IPS-18a (cell line): ENCODE measurements around the gene SH3PXD2B.
"Not testable (repeated sequence)": the region's sequence is repeated elsewhere in the genome, so short reads cannot be mapped to it uniquely, and the experiment has no call there.

ENCODE experiments used
- H3K27ac ChIP-seq: one replicate; pipeline ENCODE4 v1.5.1; 2013; ENCODE audit warnings: low read length
- H3K27me3 ChIP-seq: one replicate; pipeline ENCODE4 v1.6.1; 2013; ENCODE audit warnings: mild to moderate bottlenecking, low read length; ENCODE audit not compliant: control insufficient read depth, insufficient read depth
- H3K36me3 ChIP-seq: one replicate; pipeline ENCODE4 v1.6.1; 2013; ENCODE audit warnings: low read depth, low read length; ENCODE audit not compliant: control insufficient read depth
- H3K4me1 ChIP-seq: one replicate; pipeline ENCODE4 v1.6.1; 2013; ENCODE audit warnings: low read depth, low read length; ENCODE audit not compliant: control insufficient read depth
- H3K4me3 ChIP-seq: one replicate; pipeline ENCODE4 v1.5.1; 2013; ENCODE audit warnings: low read length
- H3K9ac ChIP-seq: one replicate; pipeline ENCODE4 v1.6.1; 2013; ENCODE audit warnings: mild to moderate bottlenecking, low read length, moderate library complexity
- H3K9me3 ChIP-seq: one replicate; pipeline ENCODE4 v1.6.1; 2013; ENCODE audit warnings: low read depth, low read length; ENCODE audit not compliant: control insufficient read depth

Gene SH3PXD2B

DNA sequence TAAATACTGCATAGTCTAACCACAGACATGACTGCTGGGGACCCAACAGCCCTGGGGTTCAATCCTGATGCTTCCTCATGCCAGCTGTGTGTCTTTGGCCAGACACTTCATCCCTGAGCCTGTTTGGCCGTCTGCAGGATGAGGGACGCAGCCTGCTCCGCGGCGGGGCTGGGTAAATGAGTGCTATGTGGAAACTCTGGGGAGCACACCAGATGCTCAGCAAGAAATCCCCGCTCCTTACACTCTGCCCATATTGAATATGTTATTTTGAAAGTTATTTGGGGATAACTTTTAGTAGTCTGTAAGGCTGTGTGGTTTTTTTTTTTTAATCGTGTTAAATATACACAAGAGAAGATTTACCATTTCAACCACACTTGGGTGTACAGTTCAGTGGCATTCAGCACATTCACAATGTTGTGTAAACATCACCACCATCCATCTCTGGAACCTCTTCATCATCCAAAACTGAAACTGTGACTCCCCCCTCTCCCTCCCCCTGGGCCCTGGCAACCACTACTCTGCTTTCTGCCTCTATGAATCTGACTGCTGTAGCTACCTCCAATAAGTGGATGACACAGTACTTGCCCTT is 42.7 kb downstream of the SH3PXD2B start:
- Histone ChIP-seq H3K4me3 (no peak overlapping the region), H3K27me3 (no peaks in the 10 kb centered on the region), H3K4me1 (no peaks in the 10 kb centered on the region), H3K9me3 (no peaks in the 10 kb centered on the region), H3K27ac (no peak overlapping the region), H3K36me3 (peaks cover 7% of the 10 kb centered on the region), H3K9ac (no peak overlapping the region)

GRCh38 chr5:172410662-172411483 is 43.5 kb downstream of the SH3PXD2B start:
- no peak overlapping the region for H3K9ac ChIP-seq

DNA sequence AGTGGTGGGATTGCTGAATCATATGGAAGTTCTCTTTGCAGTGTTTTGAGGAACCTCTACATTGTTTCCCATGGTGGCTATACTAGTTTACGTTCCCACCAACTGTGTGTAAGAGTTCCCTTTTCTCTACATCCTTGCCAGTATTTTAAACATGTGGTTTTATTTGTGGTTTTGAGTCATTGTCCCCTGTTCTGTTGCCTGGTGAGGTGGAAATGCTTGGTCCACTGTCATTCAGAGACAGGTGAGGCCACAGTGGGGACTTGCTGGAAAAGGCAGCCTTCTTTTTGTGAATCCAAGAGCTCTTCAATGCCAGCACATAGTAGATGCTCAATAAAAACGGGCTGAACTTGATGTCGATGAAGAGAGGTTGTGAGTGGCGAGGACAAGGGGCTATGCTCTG is 44.2 kb downstream of the SH3PXD2B start:
- H3K27me3 ChIP-seq, result no peaks in the 10 kb centered on the region
- no peak overlapping the region for H3K4me3 ChIP-seq
- H3K36me3 ChIP-seq, result peaks cover 17% of the 10 kb centered on the region
- H3K9ac ChIP-seq, result no peak overlapping the region
- H3K9me3 ChIP-seq, result no peaks in the 10 kb centered on the region
- no peak overlapping the region for H3K27ac ChIP-seq
- no peaks in the 10 kb centered on the region for H3K4me1 ChIP-seq

More at GRCh38 chr5:172410662-172411483, 43.5 kb downstream of the SH3PXD2B start:
- H3K4me1 ChIP-seq, result no peaks in the 10 kb centered on the region
- H3K36me3 ChIP-seq, result peaks cover 13% of the 10 kb centered on the region
- no peak overlapping the region for H3K4me3 ChIP-seq
- H3K27ac ChIP-seq, result no peak overlapping the region
- no peaks in the 10 kb centered on the region for H3K9me3 ChIP-seq
- no peaks in the 10 kb centered on the region for H3K27me3 ChIP-seq

DNA sequence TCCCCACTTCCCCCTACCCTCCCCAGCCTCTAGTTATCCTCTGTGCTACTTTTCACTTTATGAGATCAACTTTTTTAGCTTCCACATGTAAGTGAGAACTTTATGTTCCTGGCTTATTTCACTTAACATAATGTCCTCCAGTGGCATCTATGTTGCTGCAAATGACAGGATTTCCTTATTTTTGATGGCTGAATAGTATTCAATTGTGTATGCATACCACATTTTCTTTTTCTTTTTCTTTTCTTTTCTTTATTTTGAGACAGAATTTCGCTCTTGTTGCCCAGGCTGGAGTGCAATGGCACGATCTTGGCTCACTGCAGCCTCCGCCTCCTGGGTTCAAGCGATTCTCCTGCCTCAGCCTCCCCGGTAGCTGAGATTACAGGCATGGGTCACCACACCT is 44.8 kb downstream of the SH3PXD2B start:
- not testable (repeated sequence) for H3K9ac ChIP-seq, H3K27ac ChIP-seq, H3K4me1 ChIP-seq, H3K27me3 ChIP-seq, H3K4me3 ChIP-seq, H3K9me3 ChIP-seq
- H3K36me3 ChIP-seq, result peaks cover 14% of the 10 kb centered on the region

DNA sequence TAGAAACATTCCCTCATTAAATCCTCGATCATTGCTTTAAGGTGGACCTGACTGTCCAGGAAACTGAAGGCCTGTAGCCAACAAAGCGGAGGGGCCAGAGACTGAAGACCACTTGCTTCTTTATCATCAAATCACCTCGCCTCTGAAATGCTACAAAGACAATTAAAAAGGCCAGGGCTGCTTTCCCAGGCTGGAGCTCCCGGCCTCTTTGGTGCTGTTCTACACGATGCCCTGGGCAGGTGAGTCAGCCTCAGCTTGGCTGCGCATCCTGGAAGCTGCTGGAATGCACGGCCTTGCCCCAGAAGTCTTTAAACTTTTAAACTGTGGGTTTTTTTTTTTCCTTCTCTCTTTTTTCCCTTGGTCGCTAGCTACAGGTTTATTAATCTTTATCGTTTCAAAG is 46.5 kb downstream of the SH3PXD2B start:
- H3K4me3 ChIP-seq, result no peak overlapping the region
- no peak overlapping the region for H3K27ac ChIP-seq
- no peaks in the 10 kb centered on the region for H3K9me3 ChIP-seq
- no peak overlapping the region for H3K9ac ChIP-seq
- H3K27me3 ChIP-seq, result no peaks in the 10 kb centered on the region
- peaks cover 14% of the 10 kb centered on the region for H3K36me3 ChIP-seq
- peaks cover 11% of the 10 kb centered on the region for H3K4me1 ChIP-seq

GRCh38 chr5:172407241-172407691 is 47.1 kb downstream of the SH3PXD2B start:
- Histone ChIP-seq H3K9ac (no peak overlapping the region), H3K27ac (no peak overlapping the region), H3K9me3 (no peaks in the 10 kb centered on the region), H3K4me1 (peaks cover 14% of the 10 kb centered on the region), H3K27me3 (no peaks in the 10 kb centered on the region), H3K36me3 (peaks cover 14% of the 10 kb centered on the region), H3K4me3 (no peak overlapping the region)

DNA sequence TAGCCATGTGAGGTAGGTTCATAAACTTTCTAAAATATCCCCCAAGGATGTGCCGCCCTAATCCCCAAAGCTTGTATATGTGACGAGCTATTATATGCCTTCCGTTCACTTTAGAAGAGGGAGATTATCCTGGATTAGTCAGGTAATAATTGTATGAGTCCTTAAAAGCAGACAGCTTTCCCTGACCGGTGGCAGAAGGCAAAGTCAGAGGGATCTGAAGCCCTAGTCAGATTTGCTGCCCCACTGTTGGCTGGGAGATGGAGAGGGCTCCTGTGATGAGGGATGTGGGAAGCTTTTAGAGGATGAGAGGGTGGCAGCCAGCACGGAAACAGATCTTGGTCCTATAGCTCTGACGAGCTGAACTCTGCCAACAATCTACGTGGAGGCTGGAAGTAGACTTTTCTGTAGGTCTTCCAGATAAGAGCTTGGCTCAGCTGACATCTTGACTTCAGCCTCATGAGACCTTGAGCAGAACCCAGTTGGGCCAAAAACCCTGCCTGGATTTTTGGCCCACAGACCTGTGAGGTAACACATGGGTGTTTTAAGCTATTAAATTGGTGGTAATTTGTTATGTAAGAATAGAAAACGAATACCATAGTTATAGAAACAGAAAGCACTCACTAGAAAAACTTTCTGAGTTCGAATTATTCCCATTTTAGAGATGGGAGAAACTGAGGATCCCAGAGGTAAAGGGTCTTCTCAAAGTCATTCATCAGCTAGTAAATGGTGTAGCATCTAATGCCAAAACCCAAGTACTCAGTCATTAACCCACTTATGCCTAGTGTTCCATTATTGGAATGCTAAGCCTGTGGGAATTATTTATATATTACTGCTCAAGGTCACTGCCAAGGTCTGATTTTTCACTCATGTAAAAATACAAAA is 48.9 kb downstream of the SH3PXD2B start:
- H3K9ac ChIP-seq, result no peak overlapping the region
- no peak overlapping the region for H3K4me3 ChIP-seq
- no peaks in the 10 kb centered on the region for H3K27me3 ChIP-seq
- H3K4me1 ChIP-seq, result peaks cover 25% of the 10 kb centered on the region
- H3K36me3 ChIP-seq, result peaks cover 14% of the 10 kb centered on the region
- no peaks in the 10 kb centered on the region for H3K9me3 ChIP-seq
- no peak overlapping the region for H3K27ac ChIP-seq

DNA sequence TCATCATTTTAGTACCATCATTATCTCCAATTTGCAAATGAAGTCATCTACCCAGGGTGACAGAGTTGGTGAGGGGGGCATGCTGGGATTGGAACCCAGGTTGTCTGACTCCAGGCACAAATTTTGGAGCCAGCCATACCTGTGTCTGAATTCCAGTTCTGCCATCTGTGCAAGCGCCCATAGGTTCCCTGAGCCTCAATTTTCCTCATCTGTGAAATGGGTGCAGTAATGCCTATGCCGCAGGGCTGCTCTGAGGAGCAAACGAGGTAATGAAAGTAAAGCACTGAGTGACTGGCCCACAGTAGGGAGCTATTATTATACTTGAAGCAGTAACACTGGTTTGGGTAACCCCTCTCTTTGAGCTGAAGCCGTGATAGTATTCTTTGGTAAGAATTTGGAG is 49.6 kb downstream of the SH3PXD2B start:
- Histone ChIP-seq H3K36me3 (peaks cover 14% of the 10 kb centered on the region), H3K4me1 (peaks cover 32% of the 10 kb centered on the region), H3K4me3 (no peak overlapping the region), H3K9me3 (no peaks in the 10 kb centered on the region), H3K9ac (no peak overlapping the region), H3K27me3 (no peaks in the 10 kb centered on the region), H3K27ac (no peak overlapping the region)

GRCh38 chr5:172403817-172404216 is 50.5 kb downstream of the SH3PXD2B start:
- Histone ChIP-seq H3K4me3 (no peak overlapping the region), H3K36me3 (peaks cover 14% of the 10 kb centered on the region), H3K4me1 (peaks cover 41% of the 10 kb centered on the region), H3K9ac (no peak overlapping the region), H3K27ac (peak overlapping the region; percentile 36), H3K9me3 (no peaks in the 10 kb centered on the region), H3K27me3 (no peaks in the 10 kb centered on the region)

DNA sequence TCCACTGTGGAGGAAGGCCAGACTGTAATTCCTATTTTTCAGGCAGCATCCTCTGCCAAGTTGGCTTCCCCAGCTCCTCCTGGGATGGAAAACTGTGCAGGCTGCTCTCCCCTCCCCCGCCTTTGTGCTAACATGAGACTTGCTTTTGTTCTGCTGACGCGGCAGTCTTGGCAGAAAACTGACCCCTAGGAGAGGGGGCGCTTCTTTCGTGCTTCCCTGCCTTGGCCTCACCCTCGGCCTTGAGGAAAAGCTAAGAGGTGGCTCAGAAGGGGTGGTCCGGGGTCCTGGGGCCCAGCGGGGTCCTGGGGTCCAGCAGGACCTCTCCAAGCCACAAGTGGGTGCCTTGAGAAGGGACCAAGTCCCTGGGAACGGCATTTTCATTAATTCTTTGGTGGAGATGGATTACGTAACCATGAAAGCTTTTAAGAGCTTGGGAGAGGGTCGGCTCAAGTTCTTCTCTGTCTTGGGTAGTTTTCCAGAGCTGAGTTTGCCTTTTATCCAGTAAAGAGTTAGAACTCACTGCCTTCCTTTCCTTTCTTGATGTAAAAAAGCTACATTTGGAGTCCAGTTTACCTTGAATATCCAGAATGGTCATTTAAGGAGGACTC is 51.0 kb downstream of the SH3PXD2B start:
- no peaks in the 10 kb centered on the region for H3K9me3 ChIP-seq
- no peak overlapping the region for H3K4me3 ChIP-seq
- peak overlapping the region; percentile 36 for H3K27ac ChIP-seq
- H3K4me1 ChIP-seq, result peaks cover 43% of the 10 kb centered on the region
- peak overlapping the region; percentile 28 for H3K9ac ChIP-seq
- H3K36me3 ChIP-seq, result peaks cover 14% of the 10 kb centered on the region
- no peaks in the 10 kb centered on the region for H3K27me3 ChIP-seq

GRCh38 chr5:172402531-172403188 is 51.7 kb downstream of the SH3PXD2B start:
- Histone ChIP-seq H3K4me3 (no peak overlapping the region), H3K36me3 (peaks cover 14% of the 10 kb centered on the region), H3K27me3 (no peaks in the 10 kb centered on the region), H3K9ac (peak overlapping the region; percentile 28), H3K4me1 (peaks cover 43% of the 10 kb centered on the region), H3K9me3 (no peaks in the 10 kb centered on the region), H3K27ac (peak overlapping the region; percentile 31)
